Epithelial cell of proximal tubule (primary cell): ENCODE data around the gene ARHGEF26. TPM values are rescaled to one million over a fixed set of nuclear protein-coding genes. Genes with fewer than 3 reads are reported as not detected.

Experiments used
- DNase-seq: peaks from one replicate; pipeline ENCODE4 v3.0.0-alpha.2; 2011; ENCODE audit warnings: low read depth
- H3K4me3 ChIP-seq: 2 replicates; pipeline ENCODE4 v1.5.1; 2011; ENCODE audit warnings: low read depth, mild to moderate bottlenecking, low read length
- total RNA-seq: library from RNA; depleted of rRNA; stranded (reverse); fragments of >200 nt; gene quantifications from 2 replicates; pipeline ENCODE4 v1.2.3, GENCODE V29; 2015
- TF ChIP-seq, protein P1 (sequence below): conservative IDR thresholded peaks from 2 replicates; pipeline ENCODE4 v1.5.1; 2012; ENCODE audit warnings: low read depth, mild to moderate bottlenecking, low read length

ARHGEF26 gene
- total RNA-seq, 1 donor from 2014 or later, result 2.9 TPM

DNA sequence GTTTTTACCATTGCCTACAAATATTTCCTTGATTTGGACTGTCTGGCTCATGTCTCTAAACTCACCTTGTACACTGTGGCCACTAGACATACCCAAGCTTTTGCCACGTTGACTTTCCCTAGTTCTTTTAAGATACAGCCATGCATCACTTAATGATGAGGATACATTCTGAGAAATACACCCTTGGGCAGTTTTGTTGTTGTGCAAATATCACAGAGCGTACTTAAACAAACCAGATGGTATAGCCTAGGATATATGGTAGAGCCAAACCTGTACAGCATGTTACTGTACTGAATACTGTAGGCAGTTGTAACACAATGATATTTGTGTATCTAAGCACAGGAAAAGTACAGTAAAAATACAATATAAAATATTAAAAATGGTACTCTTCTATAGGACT, 5.5 kb downstream of the ARHGEF26 start:
- no peak for DNase-seq
- H3K4me3 ChIP-seq, result no peak overlapping the region
- TF ChIP-seq, protein P1, sequence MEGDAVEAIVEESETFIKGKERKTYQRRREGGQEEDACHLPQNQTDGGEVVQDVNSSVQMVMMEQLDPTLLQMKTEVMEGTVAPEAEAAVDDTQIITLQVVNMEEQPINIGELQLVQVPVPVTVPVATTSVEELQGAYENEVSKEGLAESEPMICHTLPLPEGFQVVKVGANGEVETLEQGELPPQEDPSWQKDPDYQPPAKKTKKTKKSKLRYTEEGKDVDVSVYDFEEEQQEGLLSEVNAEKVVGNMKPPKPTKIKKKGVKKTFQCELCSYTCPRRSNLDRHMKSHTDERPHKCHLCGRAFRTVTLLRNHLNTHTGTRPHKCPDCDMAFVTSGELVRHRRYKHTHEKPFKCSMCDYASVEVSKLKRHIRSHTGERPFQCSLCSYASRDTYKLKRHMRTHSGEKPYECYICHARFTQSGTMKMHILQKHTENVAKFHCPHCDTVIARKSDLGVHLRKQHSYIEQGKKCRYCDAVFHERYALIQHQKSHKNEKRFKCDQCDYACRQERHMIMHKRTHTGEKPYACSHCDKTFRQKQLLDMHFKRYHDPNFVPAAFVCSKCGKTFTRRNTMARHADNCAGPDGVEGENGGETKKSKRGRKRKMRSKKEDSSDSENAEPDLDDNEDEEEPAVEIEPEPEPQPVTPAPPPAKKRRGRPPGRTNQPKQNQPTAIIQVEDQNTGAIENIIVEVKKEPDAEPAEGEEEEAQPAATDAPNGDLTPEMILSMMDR, result no peak

DNA sequence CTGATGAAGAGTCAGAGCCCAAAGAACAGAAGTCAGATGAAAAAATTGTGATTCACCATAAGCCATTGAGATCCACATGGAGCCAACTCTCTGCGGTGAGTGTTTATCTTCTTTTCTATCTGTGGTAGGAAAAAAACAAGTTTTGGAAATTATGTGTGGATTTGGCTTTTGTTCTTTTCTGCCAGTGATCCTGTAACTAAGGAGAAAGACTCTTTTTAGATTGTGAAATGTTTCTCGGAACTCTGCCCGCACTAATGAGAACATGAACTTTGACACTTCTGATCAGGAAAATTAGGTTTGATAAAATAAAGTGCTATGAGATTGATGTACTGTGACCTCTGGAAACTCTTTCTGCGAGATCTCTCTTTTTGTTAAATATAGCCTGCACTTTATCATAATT, 8.4 kb downstream of the ARHGEF26 start:
- no peak overlapping the region for H3K4me3 ChIP-seq
- TF ChIP-seq, protein P1, result no peak
- DNase-seq, result no peak

DNA sequence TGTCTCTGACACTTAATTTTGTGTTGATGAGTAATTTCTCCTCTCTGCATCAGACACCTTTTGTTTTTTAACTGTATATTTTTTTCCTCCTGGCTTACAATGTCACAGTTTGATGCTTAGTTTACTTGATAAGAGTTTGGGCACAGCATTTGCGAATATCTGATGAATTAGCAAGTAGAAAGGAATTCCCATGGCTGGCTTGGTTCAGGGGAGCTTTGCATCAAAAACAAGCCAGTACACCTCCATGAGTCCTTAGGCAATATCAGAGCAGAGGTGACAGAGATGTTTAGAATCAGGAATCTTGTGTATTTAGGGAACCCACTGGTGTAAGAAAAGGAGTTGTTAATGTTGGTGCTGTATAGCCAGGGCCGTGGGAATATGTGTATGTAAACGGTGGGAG, 9.3 kb downstream of the ARHGEF26 start:
- TF ChIP-seq, protein P1, result no peak
- DNase-seq, result no peak
- H3K4me3 ChIP-seq, result no peak overlapping the region

DNA sequence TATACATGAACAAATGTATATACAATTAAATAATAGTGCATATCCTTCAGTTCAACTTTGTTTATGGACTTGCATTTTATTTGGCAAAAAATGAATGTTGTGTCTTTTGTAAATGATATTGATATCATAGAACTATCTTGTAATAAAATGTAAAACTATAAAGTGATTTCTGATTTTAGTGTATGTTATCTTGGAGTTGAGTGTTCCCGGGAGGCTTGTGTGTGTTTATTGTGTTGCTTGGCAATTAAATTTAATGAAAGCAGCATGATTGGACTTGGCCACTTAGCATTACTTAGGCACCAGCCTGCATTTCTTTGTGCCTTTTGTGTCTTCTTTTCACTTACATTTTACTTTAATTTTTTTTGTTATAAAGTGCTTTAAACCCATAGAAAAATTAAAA, 10.6 kb downstream of the ARHGEF26 start:
- no peak overlapping the region for H3K4me3 ChIP-seq
- DNase-seq, result no peak
- TF ChIP-seq, protein P1, result no peak

DNA sequence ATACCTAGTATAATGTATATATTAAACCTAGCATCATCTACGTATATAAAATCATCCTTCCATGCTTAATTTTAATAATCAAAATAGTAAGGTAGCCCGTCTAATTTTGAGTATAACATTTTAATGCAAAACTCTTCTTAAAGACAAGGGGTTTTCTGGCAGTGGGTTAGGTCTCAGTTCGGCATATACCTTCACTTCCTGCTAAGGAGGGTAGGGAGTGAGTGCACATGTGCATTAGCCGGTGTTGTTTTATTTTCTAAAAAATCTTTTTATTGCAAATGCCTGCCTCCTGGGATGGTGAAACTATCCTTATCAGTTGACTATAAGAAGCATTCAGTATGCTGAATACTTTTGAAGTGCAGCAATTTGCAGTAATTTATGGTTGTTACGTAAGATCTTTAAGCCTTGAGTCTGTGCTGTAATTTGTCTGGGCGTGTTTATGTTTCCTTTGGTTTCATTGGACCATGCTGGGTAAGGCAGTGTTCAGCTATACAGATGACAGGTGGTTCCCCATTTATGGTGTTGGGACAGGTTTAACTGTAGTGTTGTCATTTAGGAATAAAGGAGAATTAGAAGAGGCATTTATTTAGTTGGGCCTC, 11.7 kb downstream of the ARHGEF26 start:
- H3K4me3 ChIP-seq, result no peak overlapping the region
- no peak for DNase-seq
- TF ChIP-seq, protein P1, result no peak

DNA sequence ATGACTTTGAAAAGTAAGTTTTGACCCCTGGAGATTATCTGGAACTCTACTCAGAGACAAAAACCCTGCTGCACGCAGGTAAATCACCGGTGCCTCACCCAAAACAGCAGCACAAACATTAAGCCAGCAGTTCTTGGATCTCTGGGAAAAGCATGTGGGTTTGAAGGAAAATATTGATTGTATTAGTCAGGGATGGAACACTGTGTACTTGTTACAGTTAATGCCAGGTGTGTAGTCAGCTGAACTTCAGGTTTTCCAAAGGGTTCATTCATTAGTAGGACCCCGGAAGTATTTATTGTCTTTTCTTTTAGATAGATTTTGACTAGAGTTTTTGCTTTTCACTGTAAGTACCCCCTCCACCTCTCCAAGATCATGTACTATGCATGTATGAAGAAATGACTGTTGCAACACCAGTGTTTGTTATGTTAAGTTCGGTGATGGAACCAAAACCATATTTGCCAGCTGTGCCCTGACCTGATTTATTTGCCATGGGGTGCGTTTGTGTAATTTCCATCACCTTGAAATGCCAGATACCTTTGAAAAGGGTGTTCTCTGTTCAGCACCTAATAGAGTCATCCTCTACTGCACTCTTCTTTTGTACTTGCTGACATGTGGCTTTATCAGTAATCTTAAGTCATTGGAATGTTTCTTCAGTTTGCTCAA, 14.5 kb downstream of the ARHGEF26 start:
- no peak overlapping the region for H3K4me3 ChIP-seq
- no peak for DNase-seq
- TF ChIP-seq, protein P1, result no peak

DNA sequence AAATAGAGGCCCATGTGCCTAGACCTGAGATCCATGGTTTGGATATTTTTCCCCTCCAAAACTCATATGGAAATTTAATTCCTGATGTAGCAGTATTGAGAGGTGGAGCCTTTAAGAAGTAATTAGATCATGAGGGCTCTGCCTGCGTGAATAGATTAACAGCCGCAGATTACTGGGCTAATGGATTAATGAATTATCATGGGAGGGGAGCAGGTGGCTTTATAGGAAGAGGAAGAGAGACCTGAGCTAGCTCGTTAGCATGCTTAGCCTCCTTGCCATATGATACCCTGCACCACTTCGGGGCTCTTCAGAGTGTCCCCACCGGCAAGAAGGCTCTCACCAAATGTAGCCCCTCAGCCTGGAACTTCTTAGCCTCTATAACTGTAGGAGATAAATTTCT, 15.8 kb downstream of the ARHGEF26 start:
- H3K4me3 ChIP-seq, result no peak overlapping the region
- TF ChIP-seq, protein P1, result no peak
- DNase-seq, result no peak
